Endothelial cell of hepatic sinusoid (primary cell): ENCODE results near the gene TOM1L2.

Experiments used
- in situ Hi-C: cut with HindIII; loops from 2 replicates; pipeline ENCODE4 v1.10.0; 2017; ENCODE audit warnings: low sequenced_read_pairs

TOM1L2 gene

GRCh38 chr17:17902877-17903276, 69.3 kb downstream of the TOM1L2 start:
- in situ Hi-C loops: no loop called here

- in situ Hi-C loops: no loop called here
Observed at GRCh38 chr17:17902376-17902775, 69.8 kb downstream of the TOM1L2 start.

GRCh38 chr17:17900615-17901520, 71.3 kb downstream of the TOM1L2 start:
- in situ Hi-C loops: no loop called here

GRCh38 chr17:17899486-17899885, 72.7 kb downstream of the TOM1L2 start:
- in situ Hi-C loops: no loop called here

- in situ Hi-C loops: no loop called here
Observed at GRCh38 chr17:17898673-17899072, 73.5 kb downstream of the TOM1L2 start.

GRCh38 chr17:17897442-17897841, 74.8 kb downstream of the TOM1L2 start:
- in situ Hi-C loops: no loop called here

GRCh38 chr17:17896746-17897145, 75.5 kb downstream of the TOM1L2 start:
- in situ Hi-C loops: no loop called here

- in situ Hi-C loops: loop anchor here (5.0 kb wide), 1 partner anchor 33 kb away; no protein-coding TSS in a partner anchor
Observed at GRCh38 chr17:17893801-17894644, 78.2 kb downstream of the TOM1L2 start.

GRCh38 chr17:17892731-17893130, 79.5 kb downstream of the TOM1L2 start:
- in situ Hi-C loops: loop anchor here (5.0 kb wide), 1 partner anchor 35 kb away; no protein-coding TSS in a partner anchor

GRCh38 chr17:17892009-17892408, 80.2 kb downstream of the TOM1L2 start:
- in situ Hi-C loops: loop anchor here (5.0 kb wide), 1 partner anchor 35 kb away; no protein-coding TSS in a partner anchor

- in situ Hi-C loops: loop anchor here (5.0 kb wide), 1 partner anchor 36 kb away; no protein-coding TSS in a partner anchor
Observed at GRCh38 chr17:17890773-17891759, 81.1 kb downstream of the TOM1L2 start.

GRCh38 chr17:17889922-17890321, 82.3 kb downstream of the TOM1L2 start:
- in situ Hi-C loops: loop anchor here (5.0 to 10.0 kb wide), 4 partner anchors 37 to 215 kb away; no protein-coding TSS in a partner anchor

- in situ Hi-C loops: loop anchor here (5.0 to 10.0 kb wide), 3 partner anchors 77 to 214 kb away; no protein-coding TSS in a partner anchor
Observed at GRCh38 chr17:17888821-17889220, 83.4 kb downstream of the TOM1L2 start.

GRCh38 chr17:17888371-17888770, 83.8 kb downstream of the TOM1L2 start:
- in situ Hi-C loops: loop anchor here (5.0 to 10.0 kb wide), 3 partner anchors 76 to 214 kb away; no protein-coding TSS in a partner anchor

- in situ Hi-C loops: loop anchor here (5.0 to 10.0 kb wide), 3 partner anchors 76 to 213 kb away; no protein-coding TSS in a partner anchor
Observed at GRCh38 chr17:17887752-17888304, 84.4 kb downstream of the TOM1L2 start.

- in situ Hi-C loops: loop anchor here (5.0 to 10.0 kb wide), 3 partner anchors 74 to 212 kb away; no protein-coding TSS in a partner anchor
Observed at GRCh38 chr17:17886726-17887125, 85.5 kb downstream of the TOM1L2 start.

GRCh38 chr17:17886226-17886625, 86.0 kb downstream of the TOM1L2 start:
- in situ Hi-C loops: loop anchor here (5.0 to 10.0 kb wide), 3 partner anchors 74 to 211 kb away; no protein-coding TSS in a partner anchor

GRCh38 chr17:17884391-17885357, 87.5 kb downstream of the TOM1L2 start:
- in situ Hi-C loops: loop anchor here (5.0 to 10.0 kb wide), 3 partner anchors 72 to 210 kb away; no protein-coding TSS in a partner anchor
